HG03558 (cell line): ENCODE results near the gene ARID5B.

ENCODE experiments used
- ATAC-seq: cut with Tn5 transposase; IDR thresholded peaks from one replicate; pipeline ENCODE4 v1.9.1; 2021; ENCODE audit warnings: moderate number of reproducible peaks; ENCODE audit not compliant: unreplicated experiment; ENCODE audit errors: extremely low read depth

Gene ARID5B

DNA sequence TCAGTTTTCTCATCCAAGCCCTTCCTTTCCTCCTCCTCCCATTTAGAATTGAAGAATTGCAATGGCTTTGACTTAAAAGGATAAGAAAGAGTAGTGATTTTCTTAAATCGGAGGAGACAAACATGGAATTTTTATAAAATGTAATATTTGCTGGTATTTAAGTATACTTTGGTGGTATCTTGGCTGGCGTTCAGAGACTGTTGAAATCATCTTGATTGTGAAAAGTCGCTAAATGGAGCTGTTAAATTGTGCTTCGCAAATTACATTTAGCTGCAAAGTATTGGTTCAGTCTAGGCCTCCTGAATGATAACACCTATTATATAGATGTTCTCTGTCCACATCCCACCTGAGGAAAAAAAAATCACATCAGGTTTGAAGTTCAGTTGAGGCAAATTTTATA lies 81.8 kb downstream of the ARID5B start:
- ATAC-seq = no peak

DNA sequence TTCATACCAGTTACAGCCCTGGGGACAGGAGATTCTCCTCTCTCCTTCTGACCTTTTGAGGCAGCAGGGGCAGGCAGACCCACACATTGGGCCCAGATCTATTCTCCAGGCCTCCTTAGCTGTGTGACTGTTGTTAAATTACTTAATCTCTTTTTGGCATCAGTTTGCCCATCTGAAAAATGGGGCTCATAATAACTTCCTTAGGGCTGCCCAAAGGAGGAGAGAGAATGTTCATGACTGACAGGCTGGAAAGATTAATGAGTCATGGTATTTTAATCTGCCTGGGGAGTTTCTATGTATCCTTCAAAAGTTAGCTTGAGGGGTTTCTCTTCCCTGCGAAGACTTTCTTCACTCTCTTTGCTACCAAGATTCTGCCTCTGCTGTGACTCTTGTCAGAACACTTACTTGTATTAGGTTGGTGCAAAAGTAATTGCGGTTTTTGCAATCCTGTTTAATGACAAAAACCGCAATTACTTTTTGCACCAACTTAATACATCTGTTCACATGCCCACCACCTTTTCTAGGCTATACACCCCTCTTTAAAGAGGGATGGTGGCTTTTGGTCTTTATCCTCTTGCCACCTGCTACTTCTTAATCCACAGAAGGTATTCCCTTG lies 83.4 kb downstream of the ARID5B start:
- no peak for ATAC-seq

DNA sequence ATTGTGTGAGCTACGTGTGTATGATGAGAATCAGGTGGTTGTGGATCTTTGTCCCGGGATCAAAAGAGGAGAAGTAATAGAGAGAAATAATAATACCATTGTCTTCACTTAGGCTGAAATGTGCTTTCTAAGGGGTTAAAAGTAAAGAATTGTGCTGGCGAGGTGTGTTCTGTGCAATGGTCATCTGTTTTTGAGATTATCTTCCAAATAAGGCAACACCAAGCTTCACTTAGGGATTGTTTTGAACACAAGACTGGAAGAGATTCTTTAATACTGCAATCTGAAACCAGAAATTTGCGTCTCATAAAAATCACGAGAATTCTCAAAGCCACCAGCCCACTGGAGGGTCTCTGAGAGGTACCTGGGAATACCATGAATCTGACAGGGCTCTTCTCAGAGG lies 84.2 kb downstream of the ARID5B start:
- ATAC-seq = no peak

DNA sequence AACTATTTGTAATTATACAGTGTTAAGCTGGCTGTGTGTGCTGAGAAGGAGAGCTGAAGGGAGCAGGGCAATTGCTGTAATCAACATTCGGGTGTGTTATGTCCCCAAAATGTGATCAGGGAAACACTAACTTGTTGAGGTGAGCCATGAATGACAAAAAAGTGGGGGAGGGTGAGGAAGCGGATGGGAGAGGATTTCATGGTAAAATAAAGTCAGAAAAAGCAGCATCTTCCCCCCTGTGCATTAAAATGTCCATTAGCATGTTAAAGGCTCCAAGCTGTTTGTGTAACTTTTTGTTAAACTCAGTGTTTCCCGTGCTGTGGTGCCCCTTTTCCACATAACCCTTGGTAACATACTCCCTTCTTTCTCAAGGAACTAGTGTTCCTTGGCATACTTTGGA lies 84.9 kb downstream of the ARID5B start:
- no peak for ATAC-seq

DNA sequence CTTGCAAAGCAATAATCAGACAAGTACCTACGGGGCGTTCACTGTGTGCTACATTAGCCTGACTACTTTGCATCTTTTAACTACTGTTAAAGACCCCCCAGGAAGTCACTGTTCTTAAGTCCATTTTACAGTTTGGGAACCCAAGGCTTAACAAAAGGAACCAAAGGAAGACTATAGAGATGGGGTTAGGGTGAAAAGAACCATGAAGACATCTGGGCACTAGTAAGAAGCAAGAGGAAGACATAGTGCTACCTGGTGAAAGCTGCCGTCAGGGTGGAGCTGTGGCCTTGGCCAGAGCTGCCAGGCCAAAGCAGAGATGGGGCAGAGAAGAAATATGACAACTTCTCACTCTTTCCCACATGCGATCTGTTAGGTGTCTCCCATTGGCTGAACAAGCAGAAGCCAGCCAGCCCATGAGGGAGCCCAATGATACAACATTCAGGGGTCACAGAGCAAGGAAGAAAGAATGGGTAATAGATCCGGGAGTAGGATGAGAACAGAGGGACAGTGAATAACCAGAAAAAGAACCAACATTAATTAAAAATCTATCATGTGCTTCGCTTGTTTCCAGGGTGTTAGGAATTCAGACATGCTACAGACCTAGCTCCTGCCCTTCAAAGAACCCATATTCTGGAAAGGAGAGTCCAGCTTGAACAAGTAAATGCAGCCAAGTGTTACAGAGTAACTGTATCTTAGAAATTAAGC lies 85.4 kb downstream of the ARID5B start:
- ATAC-seq = no peak

DNA sequence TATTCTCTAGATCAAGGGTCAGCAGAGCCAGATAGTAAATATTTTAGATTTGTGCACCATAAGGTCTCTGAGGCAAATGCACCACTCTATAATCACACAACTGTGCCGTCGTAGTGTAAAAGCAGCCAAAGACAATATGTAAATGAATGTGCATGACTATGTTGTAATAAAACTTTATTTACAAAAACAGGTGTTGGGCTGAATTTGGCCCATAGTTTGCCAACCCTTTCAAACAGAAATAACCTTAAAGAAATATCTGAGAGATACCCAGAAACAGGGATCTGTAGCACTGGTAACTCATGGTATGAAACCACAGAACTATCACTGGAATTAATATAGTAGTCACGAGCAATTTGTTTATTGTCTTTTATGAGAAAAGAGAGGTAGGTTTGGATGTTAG lies 86.0 kb downstream of the ARID5B start:
- peak; percentile 15 for ATAC-seq

DNA sequence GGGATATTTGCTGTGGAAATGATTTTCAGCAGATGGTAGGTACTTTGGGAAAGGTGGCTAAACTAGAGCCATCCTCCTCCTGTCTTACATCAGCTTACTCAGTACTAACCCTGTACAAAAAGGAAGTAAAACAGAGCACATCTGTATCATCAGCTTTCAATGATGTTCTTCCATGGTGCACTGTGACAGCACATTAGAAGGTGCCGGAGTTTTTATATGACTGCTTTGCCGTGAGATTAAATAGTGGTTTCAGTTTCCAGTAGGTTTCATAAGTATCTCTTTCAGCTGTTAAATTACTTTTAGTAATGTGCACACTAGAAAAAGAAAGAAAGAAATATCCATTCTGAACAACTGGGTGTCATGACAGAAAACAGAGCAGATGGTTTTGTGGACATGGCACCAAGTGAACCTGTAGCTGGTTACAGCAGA lies 86.5 kb downstream of the ARID5B start:
- peak; percentile 98 for ATAC-seq

DNA sequence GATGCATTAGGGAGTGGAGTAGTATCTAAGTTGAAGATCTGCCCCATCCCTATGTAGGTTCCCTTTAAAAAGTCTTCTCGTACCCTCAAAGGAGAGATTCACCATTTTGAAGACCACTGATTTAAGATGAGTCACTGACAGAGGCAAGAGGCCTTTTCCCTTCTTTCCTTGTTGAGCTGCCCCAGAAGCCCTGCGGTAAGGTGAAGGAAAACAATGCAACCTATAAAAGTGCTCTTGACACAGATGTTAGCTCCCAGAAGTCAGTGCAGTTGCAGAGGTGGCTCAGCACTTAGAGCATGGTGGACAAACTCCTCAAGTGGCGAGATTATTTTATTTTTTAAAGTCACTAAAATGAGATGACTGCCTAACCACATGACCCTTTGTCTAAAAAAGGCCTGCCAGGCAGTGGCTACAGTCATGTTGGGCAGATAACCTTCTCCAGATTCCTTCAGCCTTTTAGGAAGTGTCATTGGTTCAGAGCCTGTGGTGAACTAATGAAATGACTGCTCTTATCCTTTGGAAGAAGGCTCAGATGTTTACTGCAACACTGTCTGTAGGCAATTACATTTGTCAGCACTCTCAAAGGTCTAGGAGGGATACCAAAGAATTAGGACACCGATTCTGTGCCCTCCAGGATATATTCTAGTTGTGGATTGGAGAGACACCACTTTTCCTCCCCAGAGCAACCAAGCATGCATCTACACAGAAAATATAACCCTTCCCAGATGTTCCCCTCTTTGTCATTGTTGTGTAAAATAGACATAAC lies 88.7 kb downstream of the ARID5B start:
- no peak for ATAC-seq

DNA sequence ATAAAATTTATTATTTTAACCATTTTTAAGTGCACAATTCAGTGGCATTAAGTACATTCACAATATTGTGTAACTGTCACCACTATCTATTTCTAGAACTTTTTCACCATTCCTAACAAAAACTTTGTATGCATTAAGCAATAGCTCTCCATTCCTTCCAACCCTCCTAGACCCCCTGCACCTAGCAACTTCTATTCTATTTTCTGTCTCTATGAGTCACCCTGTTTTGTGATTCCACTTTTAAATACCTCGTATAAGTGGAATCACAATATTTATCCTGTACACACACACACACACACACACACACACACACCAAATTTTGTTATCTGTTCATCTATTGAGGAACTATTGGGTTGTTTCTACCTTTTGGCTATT lies 89.2 kb downstream of the ARID5B start:
- no peak for ATAC-seq

DNA sequence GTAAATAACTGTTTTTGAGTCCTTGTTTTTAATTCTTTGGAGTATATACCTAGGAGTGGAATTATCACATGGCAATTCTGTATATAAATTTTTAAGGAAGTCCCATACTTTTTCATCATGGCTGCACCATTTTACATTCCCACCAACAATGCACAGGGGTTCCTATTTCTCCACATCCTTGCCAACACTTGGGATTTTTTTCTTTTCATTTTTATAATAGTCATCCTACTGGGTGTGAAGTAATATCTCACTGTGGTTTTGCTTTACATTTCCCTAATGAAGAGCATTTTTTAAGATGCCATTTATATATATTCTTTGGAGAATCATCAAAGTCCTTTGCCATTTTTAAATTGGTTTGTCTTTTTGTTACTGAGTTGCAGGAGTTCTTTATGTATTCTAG lies 89.7 kb downstream of the ARID5B start:
- ATAC-seq = no peak

- no peak for ATAC-seq
These were observed 90.6 kb downstream of the ARID5B start for GRCh38 chr10:61992059-61992460.

DNA sequence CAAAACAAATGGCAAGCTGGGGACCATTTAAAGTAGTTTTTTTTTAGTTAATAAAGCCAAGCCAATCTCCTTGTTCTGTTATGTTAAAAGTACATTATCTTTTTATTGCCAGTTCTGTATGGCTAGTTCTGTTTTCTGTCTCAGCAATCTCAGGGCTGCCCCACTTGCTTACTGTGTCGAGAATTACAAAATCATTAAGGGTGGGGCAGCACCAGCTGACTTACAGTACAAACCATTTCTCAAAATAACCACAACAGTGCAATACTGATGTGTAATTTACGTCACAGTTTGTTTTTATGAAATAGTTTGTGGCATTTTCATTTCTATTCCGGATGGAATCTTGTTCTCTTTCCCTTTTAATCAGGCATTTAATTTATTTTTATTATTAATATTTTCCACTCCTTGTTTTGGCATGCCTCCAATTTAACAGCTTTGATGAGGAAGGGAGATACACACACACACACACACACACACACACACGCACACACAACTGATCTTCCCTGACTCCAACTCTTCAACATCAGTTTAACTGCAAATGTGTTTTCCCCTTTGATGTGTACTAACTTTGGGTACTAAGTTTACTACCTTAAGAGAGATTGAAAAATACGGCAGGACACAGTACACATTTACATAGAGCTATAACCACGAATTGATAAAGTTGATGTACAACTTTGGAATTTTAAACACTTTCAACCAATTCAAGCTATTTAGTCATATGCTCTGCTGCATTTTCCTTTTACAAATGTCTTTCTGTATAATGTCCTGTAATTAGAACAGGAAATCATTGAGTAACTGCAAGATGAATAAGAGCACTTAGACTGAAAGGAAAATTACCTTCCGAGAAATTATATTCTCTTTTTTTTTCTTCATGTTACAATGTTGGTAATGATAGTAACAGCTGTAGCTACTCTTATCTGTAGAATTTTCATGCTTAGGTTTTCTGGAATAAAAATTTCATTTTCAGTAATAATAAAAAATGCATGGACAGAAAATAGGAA lies 91.5 kb downstream of the ARID5B start:
- no peak for ATAC-seq

DNA sequence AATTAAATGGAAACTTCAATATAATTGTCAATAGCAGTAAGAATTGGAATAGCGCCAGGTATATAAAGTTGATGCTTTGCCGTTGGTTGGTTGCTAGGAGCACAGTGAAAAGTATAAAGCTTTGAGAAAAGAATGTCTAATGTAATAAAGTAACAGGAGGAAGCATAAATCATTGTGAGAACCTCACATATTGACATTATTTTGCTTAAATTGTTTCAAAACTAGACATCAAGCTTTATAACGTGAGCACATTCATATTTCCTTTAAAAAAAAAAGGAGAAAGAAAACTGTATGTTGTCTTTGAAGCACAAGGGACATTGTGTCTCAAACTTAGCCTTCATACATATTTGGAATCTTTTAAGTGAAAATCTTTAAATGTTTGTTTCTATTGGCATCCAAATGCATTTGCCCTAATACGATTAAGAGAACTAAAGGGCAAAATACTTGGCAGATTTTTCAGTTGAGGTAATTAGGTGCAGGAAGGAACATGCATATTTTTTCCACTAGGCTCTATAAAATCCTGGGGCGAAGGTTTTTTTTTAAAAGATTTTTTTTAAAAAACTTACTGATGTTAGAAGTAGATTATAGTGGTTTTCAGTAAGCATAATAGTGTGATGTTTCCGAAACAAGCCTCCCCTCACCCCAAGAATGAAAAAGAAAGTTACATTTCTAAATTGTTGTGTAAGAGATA lies 92.4 kb downstream of the ARID5B start:
- ATAC-seq = no peak

DNA sequence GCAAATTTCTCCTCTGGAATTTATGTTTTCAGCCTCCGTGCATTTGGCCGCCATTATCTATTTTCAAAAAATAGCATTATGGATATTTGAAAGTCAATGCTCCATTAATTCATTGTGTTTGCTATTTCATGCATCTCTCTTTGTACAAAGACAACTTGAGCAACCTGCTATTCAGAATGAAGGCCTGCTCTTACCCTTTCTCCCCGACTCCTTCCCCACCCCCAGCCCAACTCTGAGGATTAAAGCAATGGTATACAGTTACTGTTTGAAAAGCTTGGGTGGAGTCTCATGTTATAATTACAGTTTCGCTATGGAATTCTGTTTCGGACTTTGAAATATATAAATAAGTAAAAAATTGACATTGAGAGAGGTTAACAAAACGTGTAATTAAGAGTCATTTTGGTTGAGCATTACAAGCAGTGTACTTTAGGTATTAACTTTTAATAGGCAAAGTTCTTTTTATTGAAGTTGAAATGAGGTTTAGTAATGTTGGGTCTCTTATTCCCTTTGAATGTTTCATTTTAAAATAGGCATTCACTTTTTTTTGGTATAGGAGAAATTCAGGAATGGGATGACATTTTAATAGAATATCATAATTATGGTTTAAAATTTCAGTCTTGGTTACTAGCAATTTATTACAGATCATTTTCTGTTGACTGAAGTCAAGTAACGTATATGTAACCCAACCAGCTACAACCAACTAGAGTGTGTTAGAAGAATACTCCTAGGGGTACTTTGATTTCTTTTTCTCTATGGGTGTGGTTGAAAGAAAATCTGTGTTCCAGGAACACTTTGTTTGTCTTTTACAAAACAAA lies 93.1 kb downstream of the ARID5B start:
- no peak for ATAC-seq

- ATAC-seq = no peak
These were observed 93.7 kb downstream of the ARID5B start for GRCh38 chr10:61995220-61995503.

DNA sequence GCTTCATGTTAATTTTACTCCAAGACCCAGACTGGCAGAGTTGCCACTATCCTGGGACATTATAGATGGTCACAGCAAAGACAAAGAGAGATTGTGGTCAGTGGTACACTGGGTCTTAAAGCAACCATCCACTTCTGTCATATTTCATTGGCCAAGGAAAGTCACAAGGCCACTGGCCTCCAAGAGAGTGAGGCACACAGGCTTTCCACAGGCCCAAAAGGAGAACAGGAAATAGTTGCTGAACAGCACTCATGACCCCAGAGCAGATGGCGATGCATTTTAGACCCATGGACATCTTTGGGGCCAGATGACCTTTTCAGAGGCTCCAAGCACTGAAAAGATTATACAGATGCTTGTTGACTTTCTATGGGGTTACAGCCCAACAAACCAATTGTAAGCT lies 97.4 kb downstream of the ARID5B start:
- no peak for ATAC-seq

DNA sequence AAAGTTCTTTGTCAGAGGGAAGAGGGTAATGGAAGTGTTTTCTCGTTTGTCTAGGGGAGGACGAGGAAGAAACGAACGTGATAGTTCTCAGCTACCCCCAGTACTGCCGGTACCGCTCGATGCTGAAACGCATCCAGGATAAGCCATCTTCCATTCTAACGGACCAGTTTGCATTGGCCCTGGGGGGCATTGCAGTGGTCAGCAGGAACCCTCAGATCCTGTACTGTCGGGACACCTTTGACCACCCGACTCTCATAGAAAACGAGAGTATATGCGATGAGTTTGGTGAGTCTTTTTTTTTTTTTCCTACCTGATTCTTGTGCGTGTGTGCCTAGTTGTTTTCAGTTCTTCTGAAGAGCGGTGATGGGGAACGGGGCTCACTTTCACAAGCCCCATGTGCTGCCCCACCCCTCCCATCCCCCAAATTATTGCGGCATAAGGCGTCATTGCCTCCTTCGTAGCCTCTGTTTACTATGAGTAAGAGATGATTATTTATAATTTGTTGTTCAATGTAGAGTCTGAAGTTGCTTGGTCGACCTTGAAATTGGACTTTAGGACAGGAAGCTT lies 98.6 kb downstream of the ARID5B start:
- ATAC-seq = peak; percentile 64

DNA sequence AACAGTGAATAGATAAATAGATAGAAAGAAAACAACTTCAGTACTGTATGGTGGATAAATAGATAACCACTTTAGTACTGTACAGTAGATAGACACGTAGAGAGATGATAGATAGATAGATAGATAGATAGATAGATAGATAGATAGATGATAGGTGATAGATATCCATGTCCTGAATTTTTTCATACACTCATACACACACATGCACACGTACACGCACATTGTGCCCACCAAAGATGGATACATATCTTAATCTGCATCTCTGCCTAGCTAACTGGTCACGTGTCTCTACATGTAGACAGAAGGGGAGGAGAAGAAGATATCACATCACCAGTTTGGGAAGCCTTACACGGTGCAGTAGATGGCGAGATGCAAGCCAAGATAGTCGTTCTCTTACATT lies 99.2 kb downstream of the ARID5B start:
- ATAC-seq = no peak

- no peak for ATAC-seq
These were observed 100.4 kb downstream of the ARID5B start for GRCh38 chr10:62001898-62002297.
